GM12891 (cell line): ENCODE data around the gene TUBE1. TPM values are rescaled to one million over a fixed set of nuclear protein-coding genes. Genes with fewer than 3 reads are reported as not detected.

Source experiments
- DNase-seq: peaks from one replicate; pipeline ENCODE4 v3.0.0; 2011; ENCODE audit warnings: low spot score; ENCODE audit not compliant: insufficient read length
- FAIRE-seq: peaks from 2 replicates; lab custom pipeline; 2011; peaks lifted over from hg19 to GRCh38; lab: Jason Lieb, UNC
- PAX5 ChIP-seq: IDR thresholded peaks from 2 replicates; pipeline ENCODE4 v1.6.1; 2011; ENCODE audit warnings: low read length, moderate library complexity, mild to moderate bottlenecking; ENCODE audit not compliant: insufficient read depth, severe bottlenecking
- POLR2A ChIP-seq: IDR thresholded peaks from 2 replicates; pipeline ENCODE4 v1.6.1; 2011; ENCODE audit warnings: low read depth, low read length, control low read depth
- POLR2AphosphoS5 ChIP-seq: IDR thresholded peaks from 2 replicates; pipeline ENCODE4 v1.6.1; 2011; ENCODE audit warnings: low read depth, low read length, control low read depth
- POU2F2 ChIP-seq: IDR thresholded peaks from 2 replicates; pipeline ENCODE4 v1.6.1; 2011; ENCODE audit warnings: low read depth, mild to moderate bottlenecking, control low read depth, low read length, moderate library complexity
- SPI1 ChIP-seq: IDR thresholded peaks from 2 replicates; pipeline ENCODE4 v1.6.1; 2011; ENCODE audit warnings: low read depth, low read length, control low read depth
- TAF1 ChIP-seq: IDR thresholded peaks from 2 replicates; pipeline ENCODE4 v1.6.1; 2011; ENCODE audit warnings: low read depth, low read length, control low read depth
- polyA plus RNA-seq: library from polyadenylated mRNA; unstranded; fragments of >200 nt; gene quantifications from one replicate; pipeline ENCODE4 v1.2.1, GENCODE V29; 2012; ENCODE audit warnings: low read depth, missing spikeins, inconsistent platforms; ENCODE audit not compliant: missing spikeins

Gene TUBE1
- polyA plus RNA-seq: 3.6 TPM

DNA sequence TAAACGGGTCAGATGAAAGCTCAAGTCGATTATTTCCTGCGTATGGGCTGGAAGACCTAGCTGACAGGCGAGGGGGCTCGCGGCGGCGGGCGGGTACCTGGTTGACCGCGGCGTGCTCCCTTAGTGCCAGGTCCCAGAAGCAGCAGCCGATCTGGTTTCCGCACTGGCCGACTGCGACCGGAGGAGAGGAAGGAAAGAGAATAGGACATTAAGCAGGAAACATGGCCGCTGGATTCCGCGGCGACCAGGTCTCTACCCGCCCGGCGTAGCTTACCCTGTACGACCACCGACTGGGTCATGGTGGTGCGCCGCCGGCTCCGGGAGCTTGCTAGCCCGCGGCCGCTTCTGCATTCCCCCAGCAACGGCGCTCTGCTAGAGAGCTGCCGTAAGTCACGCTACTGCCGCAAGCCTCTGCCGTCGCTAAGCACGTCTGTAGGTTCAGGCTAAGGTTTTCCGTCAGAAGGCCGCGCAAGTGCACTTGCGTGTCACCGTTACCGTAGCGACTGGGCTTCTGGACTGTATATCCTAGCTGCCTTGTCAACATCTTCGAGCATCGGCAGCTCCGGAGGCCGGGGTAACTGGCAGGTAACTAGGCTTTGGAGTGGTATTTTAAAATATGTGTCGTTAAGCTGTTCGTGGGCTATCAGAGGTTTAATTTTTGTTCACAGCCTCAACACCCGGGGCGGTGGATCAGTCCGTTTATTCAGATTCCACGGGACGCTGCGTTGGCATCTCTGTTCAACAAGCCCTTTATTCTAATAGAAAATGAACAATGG, at the start of gene TUBE1, which contains the start of gene FAM229B:
TSS of gene TUBE1 (minus strand) at position 347 of the 776 bp plus-strand sequence. CDS start at position 299, 48 bp downstream.
TSS of gene FAM229B (plus strand) at position 456 of the 776 bp plus-strand sequence. CDS start 11,693 bp downstream, outside the sequence.
- DNase-seq: peak; percentile 54
- TF ChIP-seq POLR2AphosphoS5 (peak; percentile 42; the same call in 1 of the 2 replicates), POU2F2 (no peak), POLR2A (peak; percentile 28; the same call in 1 of the 2 replicates), SPI1 (no peak)
- FAIRE-seq: peak; percentile 100

DNA sequence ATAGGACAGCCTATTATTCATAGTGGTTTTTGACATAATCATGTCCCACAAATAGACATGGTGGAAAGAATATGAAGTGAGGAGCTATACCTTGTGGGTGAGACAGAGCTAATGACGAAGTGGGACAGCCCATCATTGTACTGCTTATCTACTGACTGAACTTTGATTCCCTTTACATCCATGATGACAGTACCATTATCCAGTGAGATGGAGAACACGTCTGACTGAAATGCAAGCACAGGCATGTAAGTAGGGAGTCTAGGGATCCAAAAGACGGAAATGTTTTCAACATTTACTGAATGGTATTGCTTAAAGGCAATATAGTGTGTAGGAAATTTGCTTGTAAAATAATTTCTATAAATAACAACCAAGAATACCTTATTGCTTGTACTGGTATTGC, 43.6 kb upstream of the TUBE1 start:
- TF ChIP-seq POLR2A (no peak), POU2F2 (no peak), POLR2AphosphoS5 (no peak), SPI1 (no peak), PAX5 (no peak), TAF1 (no peak)
- FAIRE-seq: no peak
- no peak for DNase-seq

GRCh38 chr6:112128208-112128607, 40.9 kb upstream of the TUBE1 start:
- no peak for TF ChIP-seq SPI1
- TF ChIP-seq POLR2A: no peak
- no peak for TF ChIP-seq POU2F2
- TF ChIP-seq PAX5: no peak
- no peak for TF ChIP-seq POLR2AphosphoS5
- TF ChIP-seq TAF1: no peak
- DNase-seq (no peak), FAIRE-seq (no peak)

GRCh38 chr6:112123982-112124381, 36.7 kb upstream of the TUBE1 start:
- no peak for DNase-seq
- FAIRE-seq: no peak
- TF ChIP-seq SPI1 (no peak), PAX5 (no peak), POLR2AphosphoS5 (no peak), POLR2A (no peak)

DNA sequence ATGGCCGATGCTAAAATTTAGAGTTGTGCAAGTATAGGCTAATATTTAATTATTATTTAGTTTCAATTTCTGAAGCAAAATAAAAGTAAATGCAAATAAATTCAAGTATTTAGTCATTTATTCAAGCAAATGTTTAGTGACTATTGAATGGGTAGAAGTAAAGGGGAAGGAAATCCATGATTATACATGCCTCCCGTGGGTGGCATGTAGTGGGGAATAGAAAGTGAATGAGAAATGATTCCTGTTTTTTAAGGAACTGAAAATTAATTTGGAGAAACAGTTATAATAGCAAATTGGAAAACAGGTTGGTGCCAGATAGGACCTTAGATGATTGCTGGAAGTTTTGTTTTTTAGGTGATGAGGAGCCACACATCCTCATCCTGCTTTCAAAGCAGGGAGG, 35.5 kb upstream of the TUBE1 start:
- DNase-seq (no peak), FAIRE-seq (no peak)
- no peak for TF ChIP-seq PAX5

DNA sequence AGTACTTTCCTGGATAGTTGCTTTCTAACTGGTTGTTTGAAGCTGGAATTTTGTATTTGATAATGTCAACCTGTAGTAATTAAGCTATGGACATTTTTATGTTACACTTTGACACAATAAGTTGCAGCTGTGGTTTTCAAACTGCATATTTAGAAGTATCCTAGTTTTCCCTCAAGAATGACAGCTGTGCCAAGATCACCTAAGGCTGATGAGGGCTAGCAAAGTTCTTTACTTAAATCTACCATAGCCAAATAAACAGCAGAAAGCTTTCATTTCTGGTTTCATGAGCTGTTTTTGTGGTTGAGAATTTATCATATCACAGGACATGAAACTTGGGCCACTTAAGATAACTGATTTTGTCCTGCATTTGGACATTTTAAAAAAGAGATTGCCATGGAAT, 30.8 kb upstream of the TUBE1 start:
- FAIRE-seq (no peak), DNase-seq (no peak)
- no peak for TF ChIP-seq POLR2AphosphoS5
- no peak for TF ChIP-seq POLR2A
- no peak for TF ChIP-seq TAF1
- TF ChIP-seq POU2F2: no peak
- TF ChIP-seq SPI1: no peak
- no peak for TF ChIP-seq PAX5

DNA sequence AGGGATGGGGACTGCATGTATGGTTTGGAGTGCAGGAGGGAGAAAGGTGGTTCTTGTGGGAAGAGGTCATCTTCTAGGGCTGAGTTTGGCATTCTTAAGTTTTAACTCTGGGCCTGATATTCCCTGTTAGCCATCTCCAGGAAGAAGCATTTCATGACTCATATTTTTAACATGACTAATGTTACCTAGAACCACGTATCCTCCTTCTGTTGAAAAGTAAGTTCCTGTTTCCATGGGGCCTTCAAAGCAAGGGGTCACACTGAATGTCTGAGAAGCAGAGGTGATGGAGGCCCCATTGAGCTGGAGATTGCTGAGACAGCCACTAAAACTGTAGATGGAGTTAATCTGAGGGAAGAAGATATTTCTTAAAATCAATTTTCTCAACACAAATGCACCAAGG, 30.3 kb upstream of the TUBE1 start:
- DNase-seq: no peak
- FAIRE-seq: no peak
- TF ChIP-seq POU2F2 (no peak), TAF1 (no peak), SPI1 (no peak), POLR2AphosphoS5 (no peak), POLR2A (no peak), PAX5 (no peak)

DNA sequence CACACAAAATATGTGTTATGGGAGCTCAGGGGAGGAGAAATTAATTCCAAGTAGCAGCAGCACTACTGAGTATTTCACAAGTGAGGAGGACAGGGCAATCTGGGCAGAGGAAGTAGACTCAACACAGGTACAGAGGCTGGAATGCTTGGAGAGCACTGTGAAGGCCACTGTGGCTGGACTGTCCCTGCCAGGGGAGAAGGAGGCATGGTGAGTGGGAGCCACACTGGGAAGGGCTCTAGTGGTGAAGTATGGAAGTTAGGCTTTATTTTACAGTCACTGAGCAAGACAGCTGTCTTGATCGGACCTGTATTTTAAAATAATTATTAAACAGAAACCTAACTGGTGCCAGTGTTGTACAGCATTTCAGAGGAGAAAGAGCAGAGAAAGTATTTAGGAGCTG, 28.9 kb upstream of the TUBE1 start:
- FAIRE-seq: no peak
- TF ChIP-seq PAX5 (no peak), POLR2AphosphoS5 (no peak), SPI1 (no peak), POLR2A (no peak), TAF1 (no peak), POU2F2 (no peak)

GRCh38 chr6:112114577-112115223, 27.4 kb upstream of the TUBE1 start:
- TF ChIP-seq PAX5 (no peak), POLR2AphosphoS5 (no peak), SPI1 (no peak), TAF1 (no peak), POU2F2 (no peak), POLR2A (no peak)
- DNase-seq (no peak), FAIRE-seq (no peak)

More for the DNA sequence above, 28.9 kb upstream of the TUBE1 start:
- DNase-seq: no peak

DNA sequence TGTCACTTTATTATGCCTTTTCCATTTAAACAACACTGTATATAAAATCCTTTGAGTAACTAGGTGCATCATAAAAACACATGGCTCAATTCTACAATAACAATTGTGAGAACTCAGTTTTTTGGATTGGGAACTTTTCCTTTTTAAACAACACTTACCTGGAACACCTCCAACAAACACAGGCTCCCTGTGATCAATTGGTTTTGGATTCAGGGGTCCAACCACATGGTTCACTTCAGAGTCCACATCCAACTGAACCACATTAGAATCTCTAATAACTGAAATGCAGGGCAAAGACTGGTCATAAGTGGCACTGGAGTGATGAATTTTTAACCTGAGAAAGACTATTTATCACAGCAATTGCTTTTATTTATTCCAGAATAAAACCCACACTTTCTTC, 26.6 kb upstream of the TUBE1 start:
- TF ChIP-seq POLR2A: no peak
- TF ChIP-seq POLR2AphosphoS5: no peak
- TF ChIP-seq PAX5: no peak
- TF ChIP-seq POU2F2: no peak
- no peak for TF ChIP-seq SPI1
- no peak for TF ChIP-seq TAF1
- DNase-seq (no peak), FAIRE-seq (no peak)

DNA sequence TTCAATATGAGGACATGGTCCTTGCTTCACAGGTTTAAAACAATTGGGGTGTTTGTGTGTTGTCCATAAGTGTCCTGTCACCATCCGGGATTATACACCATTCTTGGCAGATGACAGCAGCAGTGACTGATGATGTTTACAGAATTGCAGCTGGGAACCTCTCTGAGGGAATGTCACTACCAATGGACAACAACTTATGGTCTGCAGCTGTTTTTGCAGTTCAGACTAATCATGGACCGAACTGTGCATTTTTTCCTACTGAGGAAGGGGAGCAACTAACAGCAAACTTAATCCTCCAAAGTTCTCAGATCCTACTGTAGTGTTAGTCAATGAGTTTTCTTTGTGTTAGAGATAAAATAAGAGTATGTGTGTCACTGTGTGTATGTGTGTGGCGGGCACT, 26.1 kb upstream of the TUBE1 start:
- DNase-seq (no peak), FAIRE-seq (no peak)
- TF ChIP-seq POLR2AphosphoS5 (no peak), SPI1 (no peak), POU2F2 (no peak), PAX5 (no peak), POLR2A (no peak), TAF1 (no peak)
